ENCODE data around the gene ZFAND3.

The ZFAND3 gene

DNA sequence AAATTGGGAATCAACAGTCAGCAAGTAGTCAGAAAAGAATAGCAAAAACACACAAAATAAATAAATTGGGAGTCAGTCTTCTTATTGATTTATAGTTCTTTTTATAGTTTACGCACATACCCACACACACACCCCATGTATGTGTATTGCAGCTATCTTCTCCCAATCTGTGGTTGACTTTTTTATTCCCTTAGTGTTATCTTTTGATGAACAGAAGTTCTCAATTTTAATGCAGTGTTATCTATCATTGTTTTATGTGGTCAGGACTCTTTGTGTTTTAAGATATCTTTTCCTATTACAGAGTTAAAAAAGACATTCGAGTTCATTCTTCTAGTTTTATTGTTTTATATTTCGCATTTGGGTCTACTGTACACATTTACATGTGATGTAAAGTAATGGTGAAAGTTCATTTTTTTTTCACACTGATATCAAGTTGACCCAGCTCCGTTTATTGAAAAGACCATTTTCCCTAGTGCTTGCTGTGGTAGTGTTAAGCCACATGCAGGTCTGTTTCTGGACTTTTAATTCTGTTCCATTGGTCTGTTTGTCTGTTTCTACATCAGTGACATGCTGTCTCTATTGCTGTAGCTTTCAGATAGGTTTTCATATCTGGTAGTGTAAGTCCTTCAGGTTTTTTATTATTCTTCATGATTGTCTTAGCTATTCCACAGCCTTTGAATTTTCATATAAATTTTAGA lies 78.4 kb downstream of the ZFAND3 start:
- DNase-seq = no peak

DNA sequence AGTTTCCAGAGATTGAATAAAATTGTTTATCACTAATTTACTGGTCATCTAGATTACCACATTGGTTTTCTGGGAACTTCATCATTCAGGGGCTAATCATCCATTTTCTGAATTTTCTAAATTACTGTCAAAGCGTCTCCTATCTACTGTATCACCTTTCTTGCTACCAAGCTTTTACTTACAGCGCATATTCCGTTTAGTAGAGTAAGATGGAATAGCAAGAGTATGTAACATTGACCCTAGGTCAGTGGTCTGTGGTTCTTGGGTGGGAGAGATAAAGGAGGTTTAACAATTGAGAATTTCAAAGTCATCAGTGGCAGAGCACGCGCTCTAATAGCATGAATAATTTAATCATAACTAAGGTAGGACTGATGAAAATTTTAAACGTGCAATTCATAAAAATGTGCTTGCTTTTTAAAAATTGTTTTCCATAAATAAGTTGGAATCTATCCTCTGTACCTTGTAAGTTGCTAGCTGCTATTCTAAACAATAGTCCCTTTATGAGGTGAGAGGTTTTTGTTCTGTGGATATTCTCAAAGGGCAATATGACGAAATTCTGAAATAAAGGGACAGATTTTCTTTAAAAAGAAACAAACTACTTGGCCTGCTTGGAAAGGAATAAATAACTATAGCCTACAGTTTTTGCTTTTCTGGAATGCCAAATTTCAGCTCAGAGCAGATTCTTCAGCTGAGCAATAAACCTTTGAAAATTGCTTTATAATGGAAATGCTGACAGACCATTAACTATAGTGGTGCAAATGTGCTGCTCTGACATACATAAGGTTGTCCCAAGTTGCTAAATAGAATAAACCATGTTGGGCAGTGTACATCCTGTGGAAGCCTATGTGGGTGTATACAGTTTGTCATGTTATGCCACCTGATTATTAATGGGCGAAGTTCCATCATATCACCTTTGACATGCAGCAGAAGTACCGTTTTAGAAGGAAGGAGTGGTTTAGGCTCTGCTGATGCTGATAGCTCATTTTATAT lies 84.1 kb downstream of the ZFAND3 start:
- no peak for DNase-seq

DNA sequence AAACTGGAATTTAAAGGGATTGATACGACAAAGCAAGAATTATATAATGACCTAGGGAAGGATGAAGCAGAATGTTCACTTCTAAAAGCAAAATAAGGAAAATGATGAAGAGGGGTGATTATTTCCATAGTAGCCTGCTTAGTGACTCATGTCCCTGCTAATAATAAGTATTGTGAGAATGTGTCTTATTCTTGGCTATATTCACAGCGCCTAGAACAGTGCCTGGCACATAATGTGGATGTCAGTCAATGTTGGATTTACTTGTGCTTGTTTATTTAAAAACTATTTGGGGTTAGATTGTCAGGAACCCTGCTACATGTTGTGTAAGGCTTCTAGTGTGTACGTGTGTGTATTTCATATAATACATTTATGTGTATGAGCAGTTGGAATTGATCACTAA lies 85.1 kb downstream of the ZFAND3 start:
- DNase-seq = no peak

DNA sequence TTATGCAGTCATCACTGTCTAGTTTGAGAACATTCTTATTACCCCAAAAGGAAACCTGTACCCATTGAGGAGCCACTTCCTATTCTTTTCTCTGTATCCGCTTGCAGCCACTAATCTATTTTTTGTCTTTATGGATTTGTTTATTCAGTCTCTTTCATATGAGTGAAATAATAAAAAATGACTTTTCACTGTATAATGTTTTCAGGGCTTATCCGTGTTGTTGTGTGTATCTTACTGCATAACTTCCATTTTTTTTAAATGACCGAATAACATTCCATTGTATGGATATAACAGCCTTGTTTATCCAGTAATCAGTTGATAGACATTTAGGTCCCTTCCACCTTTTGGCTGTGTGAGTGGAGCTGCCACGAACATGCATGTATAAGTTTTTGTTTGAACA lies 86.6 kb downstream of the ZFAND3 start:
- no peak for DNase-seq

DNA sequence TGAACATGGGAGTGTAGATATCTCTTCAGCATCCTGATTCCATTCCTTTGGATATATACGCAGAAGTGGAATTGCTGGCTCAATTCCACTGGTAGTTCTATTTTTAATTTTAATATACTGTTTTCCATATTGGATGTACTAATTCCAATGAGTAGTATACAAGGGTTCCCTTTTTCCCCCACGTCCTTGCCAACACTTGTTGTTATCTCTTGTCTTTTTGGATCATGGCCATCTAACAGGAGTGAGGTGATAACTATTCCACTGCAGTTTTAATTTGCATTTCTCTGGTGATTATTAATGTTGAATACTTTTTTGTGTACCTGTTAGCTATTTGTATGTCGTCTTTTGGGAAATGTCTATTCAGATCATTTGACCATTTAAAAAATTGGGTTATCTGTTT lies 91.5 kb downstream of the ZFAND3 start:
- no peak for DNase-seq

DNA sequence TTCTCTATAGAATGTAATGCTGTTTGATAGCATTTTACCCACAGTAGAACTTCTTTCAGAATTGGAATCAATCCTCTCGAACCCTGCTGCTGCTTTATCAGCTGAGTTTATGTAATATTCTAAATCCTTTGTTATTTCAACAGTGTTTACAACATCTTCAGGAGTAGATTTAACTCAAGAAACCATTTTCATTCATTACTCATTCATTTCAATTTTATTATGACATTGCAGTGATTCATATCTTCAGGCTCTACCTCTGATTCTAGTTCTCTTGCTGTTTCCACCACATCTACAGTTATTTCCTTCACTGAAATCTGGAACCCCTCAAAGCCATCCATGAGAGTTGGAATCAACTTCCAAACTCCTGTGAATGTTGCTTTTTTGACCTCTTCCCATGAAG lies 93.7 kb downstream of the ZFAND3 start:
- no peak for DNase-seq

DNA sequence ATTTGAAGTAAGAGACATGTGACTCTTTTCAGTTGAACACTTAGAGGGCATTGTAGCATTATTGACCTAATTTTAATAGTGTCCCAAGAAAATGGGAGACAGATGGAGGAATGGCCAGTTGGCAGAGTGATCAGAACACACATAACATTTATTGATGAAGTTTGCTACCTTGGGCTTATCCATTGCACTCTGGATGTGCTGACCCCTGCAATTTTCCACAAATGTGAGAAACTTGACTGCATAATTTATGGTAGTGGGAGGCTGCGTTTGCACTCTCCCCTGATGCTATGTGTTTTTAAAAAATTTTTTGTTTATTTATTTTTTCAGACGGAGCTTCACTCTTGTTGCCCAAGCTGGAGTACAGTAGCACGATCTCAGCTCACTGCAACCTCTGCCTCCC lies 95.9 kb downstream of the ZFAND3 start:
- no peak for DNase-seq

DNA sequence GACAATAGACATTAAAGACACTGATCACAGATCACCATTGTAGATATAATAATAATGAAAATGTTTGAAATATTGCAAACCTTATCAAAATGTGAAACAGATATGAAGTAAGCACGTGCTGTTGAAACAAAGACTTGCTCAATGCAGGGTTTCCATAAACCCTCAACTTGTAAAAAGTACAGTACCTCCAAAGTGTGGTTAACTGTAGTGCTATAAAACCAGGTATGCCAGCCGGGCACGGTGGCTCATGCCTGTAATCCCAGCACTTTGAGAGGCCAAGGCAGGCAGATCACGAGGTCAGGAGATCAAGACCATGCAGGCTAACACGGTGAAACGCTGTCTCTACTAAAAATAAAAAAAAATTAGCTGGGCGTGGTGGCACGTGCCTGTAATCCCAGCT lies 96.6 kb downstream of the ZFAND3 start:
- DNase-seq = no peak

DNA sequence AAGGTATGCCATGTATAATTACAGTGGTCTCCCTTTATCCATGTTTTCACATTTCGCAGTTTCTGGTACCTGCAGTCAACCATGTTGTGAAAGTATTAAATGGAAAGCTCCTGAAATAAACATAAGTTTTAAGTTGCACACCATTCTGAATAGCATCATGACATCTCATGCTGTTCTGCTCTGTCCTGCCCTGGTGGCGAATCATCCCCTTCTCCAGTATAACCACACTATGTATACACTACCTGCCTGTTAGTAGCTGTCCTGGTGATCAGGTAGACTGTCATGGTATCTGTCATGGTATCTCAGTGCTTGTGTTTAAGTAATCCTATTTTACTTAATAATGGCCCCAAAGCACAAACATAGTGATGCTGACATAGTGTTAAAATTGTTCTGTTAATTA lies 97.1 kb downstream of the ZFAND3 start:
- DNase-seq = no peak

DNA sequence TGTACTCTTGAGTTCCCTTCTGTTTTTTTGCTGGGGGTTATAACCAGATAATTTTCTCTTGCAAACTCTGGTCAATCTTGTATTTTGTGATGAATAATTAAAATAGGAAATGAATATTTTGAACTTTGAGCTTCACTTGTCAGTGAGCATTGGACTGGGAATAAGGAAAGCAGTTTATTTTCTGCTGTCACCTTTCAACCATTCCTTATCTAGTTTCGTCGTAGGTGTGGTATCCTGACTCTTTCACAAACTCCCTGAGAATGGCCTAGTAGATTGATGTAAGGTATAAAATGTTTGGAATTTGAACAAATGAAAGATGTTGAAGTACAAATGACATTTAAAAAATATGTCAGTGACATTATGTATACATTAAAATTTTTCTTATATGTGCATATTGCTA lies 98.0 kb downstream of the ZFAND3 start:
- no peak for DNase-seq

DNA sequence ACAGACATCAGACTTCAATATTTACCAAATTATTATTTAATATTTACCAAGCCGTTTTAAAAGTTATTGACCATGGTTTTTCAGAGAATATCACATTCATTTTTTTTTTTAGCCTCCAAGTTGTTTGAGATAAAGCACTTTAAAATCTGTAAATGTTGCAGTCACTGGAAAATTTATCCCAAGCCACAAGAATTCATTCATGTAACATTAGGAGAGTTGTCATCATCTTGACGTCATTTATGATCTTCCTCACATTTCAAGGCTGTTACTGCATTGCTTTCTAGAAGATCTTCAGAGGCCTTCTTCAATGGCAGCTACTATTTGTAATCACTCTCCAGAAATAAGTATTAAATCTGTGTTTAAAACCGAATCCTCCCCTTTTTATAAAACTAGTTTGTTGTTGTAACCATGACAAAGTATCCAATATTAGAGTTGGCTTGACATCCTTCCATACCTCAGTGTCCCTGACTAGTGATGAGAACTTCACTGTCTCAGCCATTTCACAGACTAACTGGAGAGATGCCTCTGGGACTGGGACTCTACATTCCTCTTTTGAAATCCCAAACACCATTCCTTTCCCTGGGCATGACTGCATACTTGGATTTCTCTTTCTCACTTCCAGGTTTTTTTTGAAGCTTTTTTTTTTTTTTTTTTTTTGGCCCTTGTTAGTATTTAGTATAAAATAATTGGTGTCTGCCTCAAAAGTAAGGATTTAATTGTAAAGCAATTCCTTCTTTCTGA lies 100.1 kb downstream of the ZFAND3 start:
- no peak for DNase-seq

DNA sequence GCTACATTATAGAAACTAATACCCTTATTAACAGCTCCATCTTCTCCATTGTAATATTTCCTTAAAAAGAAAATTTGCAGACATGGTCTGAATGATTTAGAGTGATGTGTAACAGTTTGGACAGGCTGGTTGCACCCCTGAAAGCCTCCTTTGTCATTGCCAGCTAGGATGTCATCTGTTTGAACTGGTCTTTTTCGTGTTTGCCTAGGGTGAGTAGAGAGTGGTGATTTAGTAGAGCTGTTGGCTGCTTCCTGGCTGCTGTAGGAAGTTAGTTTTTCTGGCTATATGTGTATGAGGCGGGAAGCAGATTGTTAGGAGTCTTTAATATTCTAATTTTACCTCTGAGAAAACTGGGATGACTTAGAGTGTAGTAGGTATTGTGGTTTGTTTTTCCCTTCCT lies 101.1 kb downstream of the ZFAND3 start:
- no peak for DNase-seq

DNA sequence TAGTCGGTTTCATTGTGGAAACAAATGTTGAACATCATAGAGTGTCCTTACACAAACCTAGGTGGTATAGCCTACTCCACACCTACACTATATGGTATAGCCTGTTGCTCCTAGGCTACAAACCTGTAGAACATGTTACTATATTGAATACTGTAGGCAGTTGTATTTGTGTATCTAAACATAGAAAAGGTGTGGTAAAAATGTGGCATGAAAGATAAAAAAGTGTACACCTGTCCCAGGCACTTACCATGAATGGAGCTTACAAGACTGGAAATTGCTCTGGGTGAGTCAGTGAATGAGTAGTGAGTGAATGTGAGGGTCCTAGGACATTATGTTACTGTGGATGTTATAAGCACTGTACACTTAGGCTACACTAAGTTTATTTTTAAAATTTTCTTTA lies 103.0 kb downstream of the ZFAND3 start:
- DNase-seq = no peak

DNA sequence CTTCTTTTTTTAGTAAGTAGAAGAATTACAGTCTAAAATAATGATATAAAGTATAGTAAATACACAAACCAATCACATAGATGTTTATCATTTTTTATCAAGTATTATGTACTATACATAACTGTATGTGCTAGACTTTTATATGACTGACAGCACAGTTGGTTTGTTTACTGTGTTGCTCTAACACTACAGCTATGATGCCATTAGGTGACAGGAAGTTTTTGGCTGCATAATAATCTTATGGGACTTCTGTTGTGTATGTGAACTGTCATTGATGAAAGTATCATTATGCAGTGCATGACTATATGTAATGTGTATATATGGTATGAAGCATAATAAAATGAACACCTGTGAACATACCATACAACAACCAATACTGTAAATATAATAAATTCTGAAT lies 104.0 kb downstream of the ZFAND3 start:
- no peak for DNase-seq

DNA sequence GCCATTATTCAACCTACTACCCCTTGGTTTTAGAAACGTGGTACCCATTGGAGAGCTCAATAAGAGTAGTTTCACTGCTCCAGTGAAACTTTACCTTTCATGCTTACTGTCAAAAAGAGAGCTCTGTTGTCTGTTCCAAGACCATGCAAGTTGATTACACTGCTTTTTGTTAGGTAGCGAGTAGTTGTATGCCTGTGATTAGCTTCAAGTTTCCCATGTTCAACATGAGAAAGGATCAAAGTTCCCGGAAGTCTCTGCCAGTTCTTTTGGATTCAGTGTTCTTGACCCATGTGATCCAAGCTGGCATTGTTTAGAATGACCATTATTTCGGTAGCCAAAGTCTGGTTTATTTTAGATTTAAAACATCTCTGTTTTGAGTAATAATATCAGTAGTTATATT lies 107.1 kb downstream of the ZFAND3 start:
- DNase-seq = no peak

DNA sequence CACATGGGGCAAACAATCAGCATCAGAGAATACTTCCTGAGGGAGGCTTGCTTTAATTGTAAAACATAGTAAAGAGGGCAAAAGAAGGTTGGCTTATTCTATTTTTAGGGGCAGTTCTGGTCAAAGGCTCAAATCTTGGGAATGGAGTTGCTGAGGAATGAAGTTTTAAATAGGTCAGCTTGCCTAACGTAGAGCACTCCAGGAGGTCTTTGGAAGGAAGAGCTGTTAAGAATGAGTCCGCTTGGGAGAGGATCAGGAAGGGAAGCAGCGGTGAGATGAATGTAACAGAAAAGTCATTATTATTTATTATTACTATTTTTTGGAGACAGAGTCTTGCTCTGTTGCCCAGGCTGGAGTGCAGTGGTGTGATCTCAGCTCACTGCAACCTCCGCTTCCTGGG lies 108.7 kb downstream of the ZFAND3 start:
- DNase-seq = no peak

DNA sequence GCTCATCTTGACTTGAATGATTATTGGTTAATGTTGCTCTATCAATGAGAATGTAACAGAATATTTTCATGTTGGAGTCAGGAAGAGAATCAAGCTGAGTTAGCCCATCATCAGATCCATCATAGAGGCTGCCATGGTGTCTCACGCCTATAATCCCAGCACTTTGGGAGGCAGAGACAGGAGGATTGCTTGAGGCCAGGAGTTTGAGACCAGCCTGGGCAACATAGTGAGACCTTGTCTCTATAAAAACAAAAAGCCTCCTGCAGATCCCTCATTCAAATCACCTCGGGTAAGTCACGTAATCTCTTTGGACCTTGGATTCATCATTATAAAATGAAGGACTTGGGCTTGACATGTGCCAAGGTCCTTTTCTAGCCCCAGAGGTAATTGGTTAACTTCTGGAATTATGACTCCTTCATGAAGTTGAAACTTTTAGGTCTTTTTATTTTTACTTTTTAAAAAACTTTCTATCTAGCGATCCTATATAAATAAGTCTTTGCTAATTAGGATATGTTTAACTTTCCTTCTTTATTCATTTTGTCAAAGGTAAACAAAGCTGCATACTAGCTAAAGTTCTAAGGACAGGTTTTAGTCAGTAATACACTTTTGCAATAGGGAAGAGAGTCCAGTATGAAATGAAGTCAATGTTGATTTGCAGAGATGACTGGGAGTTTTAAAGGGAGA lies 110.9 kb downstream of the ZFAND3 start:
- DNase-seq = no peak

DNA sequence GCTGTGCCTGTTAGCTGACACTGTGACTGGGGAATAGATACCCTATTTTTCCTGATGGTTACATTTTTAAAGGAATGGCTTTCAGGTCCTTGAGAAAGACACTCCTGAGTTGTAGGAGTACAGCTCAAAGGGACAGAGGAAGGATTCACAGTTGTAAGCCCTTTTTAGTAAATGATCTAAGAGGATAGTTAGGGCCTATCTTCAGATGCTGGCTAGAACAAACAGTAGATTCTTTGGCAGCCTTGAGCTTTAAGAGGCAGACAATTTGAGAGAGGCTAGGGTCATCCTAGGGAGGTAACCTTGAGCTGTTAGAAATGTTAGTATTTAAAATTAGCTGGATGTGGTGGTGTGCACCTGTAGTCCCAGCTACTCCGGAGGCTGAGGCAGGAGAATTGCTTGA lies 111.5 kb downstream of the ZFAND3 start:
- no peak for DNase-seq

DNA sequence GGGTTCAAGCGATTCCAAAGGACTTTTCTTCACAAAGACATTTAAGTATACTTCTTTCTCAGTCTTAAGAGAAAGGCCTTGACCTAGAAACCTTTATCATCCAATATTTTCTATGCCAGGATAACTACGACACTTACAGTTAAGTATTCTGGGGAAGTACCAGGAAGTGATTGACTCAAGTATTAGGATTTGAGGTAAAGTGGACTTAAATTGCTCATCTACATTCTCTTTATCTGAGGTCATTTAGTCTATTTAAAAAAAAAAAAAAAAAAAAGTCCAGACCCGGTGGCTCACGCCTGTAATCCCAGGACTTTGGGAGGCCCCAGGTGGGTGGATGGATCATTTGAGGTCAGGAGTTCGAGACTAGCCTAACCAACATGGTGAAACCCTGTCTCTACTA lies 114.7 kb downstream of the ZFAND3 start:
- no peak for DNase-seq

DNA sequence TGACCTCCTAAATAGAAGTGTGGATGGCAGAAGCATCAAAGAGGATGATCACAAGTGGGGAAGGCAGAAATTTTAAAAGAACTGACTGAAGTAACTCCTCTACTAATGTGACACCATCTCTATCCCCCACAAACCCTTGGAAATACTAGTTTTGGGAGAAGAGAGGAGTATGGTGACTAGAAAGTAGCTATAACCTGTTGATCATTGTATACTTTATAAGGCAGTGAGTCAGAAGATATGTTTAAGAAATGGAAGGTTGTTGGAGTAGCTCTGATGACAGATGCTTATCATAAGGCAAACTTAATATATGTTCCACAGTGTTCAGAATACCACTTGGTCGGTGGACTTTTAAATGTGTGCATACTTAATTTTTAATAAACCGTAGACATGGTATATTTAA lies 116.6 kb downstream of the ZFAND3 start:
- DNase-seq = no peak

DNA sequence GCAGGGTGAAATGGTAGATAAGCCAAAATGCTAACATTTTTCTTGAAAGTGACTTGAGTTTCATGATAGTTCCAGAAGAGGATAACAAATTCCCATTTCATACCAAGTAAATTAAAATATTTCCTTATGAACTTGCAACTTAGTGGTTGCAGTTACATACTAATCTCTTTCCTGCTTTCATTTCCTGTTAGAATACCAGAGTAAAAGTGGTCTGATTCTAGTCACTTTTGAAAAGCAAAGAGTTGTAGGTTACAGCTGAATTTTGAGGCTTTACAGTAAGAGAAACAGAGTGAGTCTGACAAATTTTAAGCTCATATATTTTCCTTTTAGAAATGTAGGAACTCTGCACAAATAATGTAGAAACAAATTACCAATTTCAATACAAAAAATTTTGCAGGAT lies 117.4 kb downstream of the ZFAND3 start:
- DNase-seq = no peak

DNA sequence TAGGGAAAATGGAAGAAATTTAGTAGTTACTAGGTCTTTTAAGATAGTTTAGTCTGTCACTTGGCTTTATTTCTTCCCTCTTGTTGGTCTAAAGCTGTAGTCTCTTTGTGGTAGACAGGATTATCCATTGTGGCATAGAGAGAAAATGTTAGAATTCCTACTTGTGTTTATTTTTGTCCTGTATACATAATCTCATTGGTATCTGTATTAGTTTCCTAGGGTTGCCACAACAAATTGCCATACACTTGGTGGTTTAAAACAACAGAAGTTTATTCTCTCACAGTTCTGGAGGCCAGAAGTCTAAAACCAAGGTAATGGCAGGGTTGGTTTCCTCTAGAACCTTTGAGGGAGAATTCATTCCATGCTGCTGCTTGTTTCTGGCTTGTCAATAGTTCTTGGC lies 119.4 kb downstream of the ZFAND3 start:
- no peak for DNase-seq

All from central memory CD4-positive, alpha-beta T cell (primary cell).